Thoracic aorta (tissue), 2 donors: ENCODE data around the gene SLC38A7. TPM values are rescaled to one million over a fixed set of nuclear protein-coding genes. Genes with fewer than 3 reads are reported as not detected.

Experiments used
- ATAC-seq: fragments of 150-250 bp; one replicate; pipeline ENCODE4 v1.8.0; 2017; ENCODE audit warnings: low read depth; ENCODE audit not compliant: insufficient number of reproducible peaks, low FRiP score
- DNase-seq: peaks from one replicate; pipeline ENCODE4 v3.0.0-alpha.2; 2020; ENCODE audit warnings: low spot score
- H3K27ac ChIP-seq, 2 donors: fragments of 200-600 bp; sonication (generic); 1 replicate in 1 of 2; 2 replicates in 1 of 2; pipeline ENCODE4 v1.5.1; 2016; ENCODE audit warnings: mild to moderate bottlenecking in 2 of 2, moderate library complexity in 2 of 2
- H3K27me3 ChIP-seq: fragments of 200-600 bp; sonication (generic); replicated peaks from 2 replicates; pipeline ENCODE4 v1.6.0; 2016; ENCODE audit warnings: mild to moderate bottlenecking; ENCODE audit not compliant: insufficient read depth
- H3K36me3 ChIP-seq: fragments of 200-600 bp; sonication (generic); one replicate; pipeline ENCODE4 v1.5.1; 2016
- H3K4me1 ChIP-seq, 2 donors: fragments of 200-600 bp; sonication (generic); 1 replicate in 1 of 2; 2 replicates in 1 of 2; pipeline versions ENCODE4 v1.5.1 to v1.6.0; 2016; ENCODE audit warnings: low read depth in 2 of 2, mild to moderate bottlenecking in 1 of 2; ENCODE audit not compliant: control insufficient read depth in 1 of 2
- H3K4me3 ChIP-seq: fragments of 200-600 bp; sonication (generic); 2 replicates; pipeline ENCODE4 v1.5.1; 2016; ENCODE audit warnings: mild to moderate bottlenecking
- H3K9me3 ChIP-seq: fragments of 200-600 bp; sonication (generic); 2 replicates; pipeline ENCODE4 v1.5.1; 2016
- CTCF ChIP-seq: fragments of 200-600 bp; sonication (generic); IDR thresholded peaks from one replicate; pipeline ENCODE4 v1.5.1; 2019; ENCODE audit warnings: antibody characterized with exemption
- total RNA-seq, 2 donors: library from RNA; depleted of rRNA; stranded (reverse); fragments of >200 nt; gene quantifications; one replicate each; pipeline versions ENCODE4 v1.1.0 to v1.2.3, GENCODE V29; 2016

Gene SLC38A7
- total RNA-seq, 2 donors from 2014 or later, result 12.0 to 19.5 TPM

GRCh38 chr16:58716468-58716867, 31.9 kb upstream of the SLC38A7 start:
- H3K4me3 ChIP-seq, result no peak overlapping the region
- no peaks in the 10 kb centered on the region for H3K27me3 ChIP-seq
- peaks cover 46% of the 10 kb centered on the region for H3K36me3 ChIP-seq
- DNase-seq (no peak), ATAC-seq (no peak)
- no peaks in the 10 kb centered on the region for H3K4me1 ChIP-seq
- no peak overlapping the region for H3K27ac ChIP-seq
- no peaks in the 10 kb centered on the region for H3K9me3 ChIP-seq
- no peak for TF ChIP-seq CTCF

- Histone ChIP-seq H3K27ac (no peak overlapping the region), H3K36me3 (peaks cover 43% of the 10 kb centered on the region), H3K4me3 (no peak overlapping the region), H3K9me3 (no peaks in the 10 kb centered on the region), H3K4me1 (no peaks in the 10 kb centered on the region), H3K27me3 (no peaks in the 10 kb centered on the region)
- TF ChIP-seq CTCF, result no peak
- ATAC-seq, result no peak
- DNase-seq, result no peak
These were observed 29.2 kb upstream of the SLC38A7 start for GRCh38 chr16:58713742-58714141.

- no peaks in the 10 kb centered on the region for H3K9me3 ChIP-seq
- DNase-seq, result no peak
- no peak for ATAC-seq
- H3K36me3 ChIP-seq, result peaks cover 26% of the 10 kb centered on the region
- no peak for TF ChIP-seq CTCF
- no peaks in the 10 kb centered on the region for H3K4me1 ChIP-seq
- H3K27ac ChIP-seq, result no peak overlapping the region
- H3K27me3 ChIP-seq, result no peaks in the 10 kb centered on the region
- no peak overlapping the region for H3K4me3 ChIP-seq
These were observed 24.8 kb upstream of the SLC38A7 start for GRCh38 chr16:58709333-58709732.

GRCh38 chr16:58699151-58699550, 14.6 kb upstream of the SLC38A7 start:
- Histone ChIP-seq H3K36me3 (no peaks in the 10 kb centered on the region), H3K4me3 (no peak overlapping the region), H3K4me1 (no peaks in the 10 kb centered on the region), H3K9me3 (no peaks in the 10 kb centered on the region), H3K27ac (no peak overlapping the region), H3K27me3 (no peaks in the 10 kb centered on the region)
- ATAC-seq, result no peak
- no peak for DNase-seq
- no peak for TF ChIP-seq CTCF

GRCh38 chr16:58695368-58695767, 10.8 kb upstream of the SLC38A7 start:
- no peak overlapping the region for H3K27ac ChIP-seq
- TF ChIP-seq CTCF, result no peak
- no peak overlapping the region for H3K4me3 ChIP-seq
- no peaks in the 10 kb centered on the region for H3K4me1 ChIP-seq
- H3K9me3 ChIP-seq, result no peaks in the 10 kb centered on the region
- ATAC-seq (no peak), DNase-seq (no peak)
- H3K36me3 ChIP-seq, result no peaks in the 10 kb centered on the region
- H3K27me3 ChIP-seq, result no peaks in the 10 kb centered on the region
